Stimulated activated CD4-positive, alpha-beta T cell treated with anti-CD3 and anti-CD28 coated beads, TNF-alpha, amount 100 ng/mL, for 48 hours (primary cell): Measurements from ENCODE around the gene NOC2L.
"Not testable (repeated sequence)": the region's sequence is repeated elsewhere in the genome, so short reads cannot be mapped to it uniquely, and the experiment has no call there.

ENCODE experiments used
- DNase-seq, 3 donors: peaks; one replicate each; pipeline ENCODE4 v3.0.0-alpha.2; 2020; ENCODE audit warnings: low read depth in 3 of 3

Gene NOC2L

DNA sequence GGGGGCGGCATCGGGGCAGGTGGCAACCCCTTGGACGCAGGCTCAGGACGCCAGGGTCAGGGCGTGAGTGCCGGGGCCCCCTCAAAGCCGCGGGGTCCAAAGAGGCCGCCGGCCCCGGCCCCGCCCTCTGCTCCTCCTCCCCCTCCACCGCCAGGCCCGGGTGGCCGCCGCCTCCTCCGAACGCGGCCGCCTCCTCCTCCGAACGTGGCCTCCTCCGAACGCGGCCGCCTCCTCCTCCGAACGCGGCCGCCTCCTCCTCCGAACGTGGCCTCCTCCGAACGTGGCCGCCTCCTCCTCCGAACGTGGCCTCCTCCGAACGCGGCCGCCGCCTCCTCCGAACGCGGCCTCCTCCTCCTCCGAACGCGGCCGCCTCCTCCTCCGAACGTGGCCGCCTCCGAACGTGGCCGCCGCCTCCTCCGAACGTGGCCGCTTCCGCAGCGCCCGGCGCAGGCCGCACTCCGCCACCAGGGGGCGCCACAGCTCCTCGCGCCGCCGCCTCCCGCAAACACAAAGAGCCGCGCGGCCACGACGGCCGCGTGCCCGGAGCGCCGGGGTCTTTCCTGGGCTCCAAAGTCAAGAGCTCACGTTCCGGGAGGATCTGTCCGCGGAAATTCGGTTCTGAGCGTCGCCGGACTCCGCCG, 54.6 kb downstream of the NOC2L start:
- peak; percentile 72 to 79 (median 79) for DNase-seq

DNA sequence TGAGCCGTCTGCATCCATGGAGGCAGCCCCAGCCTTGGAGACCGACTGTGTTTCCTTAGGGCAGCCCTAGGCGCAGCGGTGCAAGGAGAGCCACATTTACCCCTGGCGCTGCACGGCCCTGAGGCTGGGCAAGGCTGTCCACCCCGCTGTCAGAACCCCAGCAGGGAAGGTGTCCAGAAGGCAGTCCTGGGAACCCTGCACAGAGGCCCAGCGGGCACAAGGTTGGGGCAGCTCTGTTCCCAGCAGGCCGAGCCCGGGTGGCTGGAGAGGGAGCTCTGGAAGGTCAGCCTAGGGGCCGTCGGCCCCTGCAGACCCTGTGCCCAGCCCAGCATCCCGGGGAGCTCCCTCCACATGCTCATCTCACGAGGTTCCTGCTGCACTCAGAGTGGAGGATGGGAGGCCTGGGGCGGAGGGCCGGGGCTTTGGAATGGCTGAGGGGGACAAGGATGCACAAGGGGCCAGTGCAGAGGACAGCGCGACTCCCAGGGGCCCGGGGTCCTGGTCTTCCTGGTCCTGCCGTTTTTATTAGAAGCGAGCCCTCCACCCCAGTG, 55.3 kb downstream of the NOC2L start:
- no peak for DNase-seq

DNA sequence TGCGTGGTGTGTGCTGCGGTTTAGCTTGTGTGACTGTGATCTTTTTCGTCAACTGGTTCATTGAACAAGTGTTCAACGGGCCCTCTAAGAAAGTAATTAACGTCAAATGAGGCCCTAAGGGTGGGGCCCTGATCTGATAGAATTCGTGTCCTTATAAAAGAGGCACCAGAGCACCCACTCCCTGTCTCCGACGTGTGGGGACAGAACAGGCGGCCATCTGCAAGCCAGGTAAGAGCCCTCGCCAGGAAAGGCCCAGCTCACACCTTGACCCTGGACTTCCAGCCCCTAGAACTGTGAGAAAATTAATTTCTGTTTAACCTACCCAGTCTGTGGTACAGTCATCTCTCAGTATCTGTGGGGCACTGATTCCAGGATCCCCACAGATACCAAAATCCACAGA, 55.8 kb downstream of the NOC2L start:
- DNase-seq, result no peak

DNA sequence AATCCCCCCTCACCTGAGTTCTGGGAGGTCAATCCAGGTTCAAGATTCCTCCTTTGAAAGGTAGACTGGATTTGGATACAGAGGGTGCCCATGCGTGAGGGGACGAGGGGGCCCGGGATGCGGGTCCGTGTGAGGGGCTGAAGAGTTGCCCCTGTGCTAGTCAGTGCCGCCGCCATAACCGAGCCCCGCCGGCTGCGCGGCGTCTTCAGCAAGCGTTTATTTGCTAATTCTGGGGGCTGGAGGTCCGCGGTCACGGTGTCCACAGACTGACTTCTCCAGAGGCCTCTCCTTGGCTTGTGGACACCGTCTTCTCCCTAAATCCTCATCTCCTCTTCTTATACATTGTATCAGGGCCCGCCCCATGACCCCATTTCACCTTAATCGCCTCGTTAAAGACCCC, 56.3 kb downstream of the NOC2L start:
- no peak for DNase-seq

DNA sequence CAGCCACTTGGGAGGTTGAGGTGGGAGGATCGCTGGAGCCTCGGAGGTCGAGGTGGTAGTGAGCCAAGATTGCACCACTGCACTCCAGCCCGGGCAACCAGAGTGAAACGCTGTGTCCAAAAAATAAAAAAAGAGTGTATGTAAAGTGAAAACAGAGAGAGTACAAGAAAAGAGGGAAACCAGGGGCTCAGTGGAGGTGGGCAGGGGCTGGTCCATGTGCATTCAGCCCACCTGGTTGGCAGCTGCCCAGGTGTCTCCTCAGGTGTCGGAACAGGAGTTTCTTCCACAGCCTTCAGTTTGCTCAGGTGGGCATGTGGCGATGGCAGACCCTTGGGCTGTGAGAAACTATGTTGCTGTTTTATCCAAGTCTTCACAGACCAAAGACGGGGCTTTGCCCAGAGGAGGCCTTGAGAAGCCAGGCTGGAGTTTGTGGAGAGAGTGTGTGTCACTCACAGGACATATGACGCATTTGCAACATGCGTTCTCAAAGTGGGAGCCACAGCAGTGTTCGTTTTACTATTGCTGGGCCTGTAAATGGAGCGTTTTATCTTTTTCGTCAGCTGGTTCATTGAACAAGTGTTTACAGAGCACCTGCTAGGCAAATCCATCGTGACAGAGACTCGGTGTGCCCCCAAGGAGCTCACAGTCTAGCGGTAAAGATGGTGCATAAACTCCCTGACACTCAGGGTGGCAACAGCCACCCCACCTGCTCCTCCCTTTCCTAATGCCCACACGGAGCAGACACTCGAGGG, 57.8 kb downstream of the NOC2L start:
- DNase-seq, result no peak

DNA sequence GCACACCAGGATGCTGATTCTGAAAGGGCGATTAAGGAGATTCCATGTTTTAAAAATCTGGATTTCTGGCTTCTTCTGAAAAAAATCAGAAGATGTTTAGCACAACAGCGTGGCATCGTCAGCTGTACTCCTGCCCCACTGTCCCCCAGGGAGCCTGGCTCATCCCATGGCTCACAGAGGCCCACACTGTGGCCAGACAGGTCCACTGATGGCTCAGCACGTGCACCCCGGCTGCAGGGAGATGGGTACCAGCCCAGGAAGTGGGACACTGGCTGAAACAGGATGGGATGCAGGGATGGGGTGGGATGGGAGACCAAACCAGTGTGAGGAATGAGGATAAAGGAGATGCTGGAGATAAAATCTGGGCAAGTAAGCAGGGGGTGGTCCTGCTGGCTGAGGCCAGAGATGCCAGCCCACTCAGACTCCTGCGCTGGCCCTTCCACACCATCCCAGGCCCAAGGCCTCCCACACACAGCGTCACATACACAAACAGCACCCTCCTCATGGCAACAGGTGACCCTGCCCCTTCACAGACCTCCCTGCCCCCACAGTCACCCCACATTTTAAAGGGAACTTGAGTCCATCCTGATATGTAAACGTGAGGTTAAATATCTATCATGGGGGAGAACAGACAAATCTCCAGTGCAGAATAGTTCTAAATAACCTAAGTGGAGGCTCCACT, 59.3 kb downstream of the NOC2L start:
- no peak for DNase-seq

DNA sequence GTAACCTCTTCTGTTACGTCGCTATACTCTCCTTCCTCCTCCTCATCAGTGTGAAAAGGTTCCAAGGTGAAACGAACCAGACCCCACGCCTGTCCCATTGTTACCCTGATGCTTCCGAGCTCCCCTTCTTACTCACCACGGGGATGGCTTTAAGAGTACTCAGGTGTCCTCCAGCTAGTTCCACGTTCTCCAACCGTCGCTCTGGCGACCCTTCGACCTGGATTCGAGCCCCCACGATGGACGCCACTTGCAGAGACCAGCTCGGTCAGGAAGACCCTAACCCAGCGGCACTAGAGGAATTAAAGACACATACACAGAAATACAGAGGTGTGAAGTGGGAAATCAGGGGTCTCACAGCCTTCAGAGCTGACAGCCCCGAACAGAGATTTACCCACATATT, 61.1 kb downstream of the NOC2L start:
- DNase-seq, result not testable (repeated sequence)

DNA sequence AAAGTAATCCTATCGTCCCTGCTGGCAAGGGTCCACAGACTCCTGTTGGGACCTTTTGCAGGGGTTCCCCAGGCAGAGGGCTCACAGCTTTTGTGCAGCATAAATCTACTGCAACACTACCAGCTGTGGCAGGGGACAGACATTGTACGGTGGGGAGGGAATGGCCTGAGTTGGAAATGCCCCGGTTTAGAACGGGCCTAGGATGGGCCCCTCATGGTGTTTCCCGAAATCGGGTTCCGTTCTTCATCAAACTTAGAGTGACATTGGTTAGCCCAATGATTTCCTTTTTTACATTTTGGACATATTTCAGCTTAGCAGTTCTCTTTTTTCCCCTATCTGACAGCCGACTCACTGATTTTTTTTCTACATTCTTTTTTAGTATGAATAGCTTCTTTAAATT, 61.8 kb downstream of the NOC2L start:
- no peak for DNase-seq
